ENCODE results near the gene ENPP5.

Gene ENPP5

GRCh38 chr6:46199387-46199786 is 28.6 kb upstream of the ENPP5 start:
- no peak for TF ChIP-seq CTCF (IDR thresholded peaks at IDR 0.05)

GRCh38 chr6:46191961-46192360 is 21.2 kb upstream of the ENPP5 start:
- no peak for TF ChIP-seq CTCF (IDR thresholded peaks at IDR 0.05)

- TF ChIP-seq CTCF (IDR thresholded peaks at IDR 0.05): no peak
Observed at GRCh38 chr6:46190889-46191288, 20.1 kb upstream of the ENPP5 start.

- TF ChIP-seq CTCF (IDR thresholded peaks at IDR 0.05): no peak
Observed at GRCh38 chr6:46189726-46190125, 18.9 kb upstream of the ENPP5 start.

- TF ChIP-seq CTCF (IDR thresholded peaks at IDR 0.05): no peak
Observed at GRCh38 chr6:46186583-46186982, 15.8 kb upstream of the ENPP5 start.

- no peak for TF ChIP-seq CTCF (IDR thresholded peaks at IDR 0.05)
Observed at GRCh38 chr6:46184114-46184513, 13.3 kb upstream of the ENPP5 start.

GRCh38 chr6:46175976-46176375 is 5.2 kb upstream of the ENPP5 start:
- no peak for TF ChIP-seq CTCF (IDR thresholded peaks at IDR 0.05)

- no peak for TF ChIP-seq CTCF (IDR thresholded peaks at IDR 0.05)
Observed at GRCh38 chr6:46175446-46175845, 4.7 kb upstream of the ENPP5 start.

Data from LNCAP (cell line).